ENCODE results near the gene AGO3. TPM values are rescaled to one million over a fixed set of nuclear protein-coding genes. Genes with fewer than 3 reads are reported as not detected.
"Not testable (repeated sequence)": the region's sequence is repeated elsewhere in the genome, so short reads cannot be mapped to it uniquely, and the experiment has no call there.

AGO3 gene
- total RNA-seq, 1 donor from 2014 or later: 31.1 TPM

DNA sequence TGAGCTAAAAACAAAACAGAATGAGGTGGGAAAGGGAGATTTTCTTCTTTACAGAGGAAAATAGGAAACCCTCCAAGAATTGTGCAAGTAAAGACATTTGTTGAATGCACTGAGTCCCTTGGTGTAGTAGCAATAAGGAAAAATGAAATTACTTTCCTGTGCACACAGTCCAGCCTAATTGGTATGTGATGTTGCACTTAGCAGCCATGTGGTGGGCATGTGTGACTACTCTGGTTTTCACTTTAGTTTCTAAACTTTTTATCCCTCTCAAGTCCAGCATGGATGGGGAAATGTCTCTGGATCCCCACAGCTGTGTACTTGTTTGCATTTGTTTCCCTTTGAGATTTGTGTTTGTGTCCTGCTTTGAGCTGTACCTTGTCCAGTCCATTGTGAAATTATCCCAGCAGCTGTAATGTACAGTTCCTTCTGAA, 7.1 kb upstream of the AGO3 start:
- intact Hi-C loops (cut with micrococcal nuclease): no loop called here

DNA sequence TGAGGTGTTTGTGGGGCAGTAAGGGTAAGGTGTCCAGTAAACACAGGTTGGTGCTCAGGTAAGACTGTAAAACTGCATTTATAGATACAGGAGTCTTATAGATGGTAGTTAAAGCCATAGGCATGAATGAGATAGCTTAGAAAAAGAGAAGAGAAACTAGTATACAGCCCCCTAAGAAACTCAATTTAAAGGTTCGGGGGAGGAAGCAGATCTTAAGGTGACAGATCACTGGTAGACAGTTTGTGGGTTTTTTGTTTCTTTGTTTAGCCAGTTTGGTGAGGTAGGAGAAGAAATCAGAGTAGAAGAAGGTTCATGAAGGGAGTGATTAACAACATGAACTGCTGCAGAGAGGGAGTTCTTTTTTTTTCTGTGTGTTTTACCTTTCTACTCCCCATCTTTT, 6.1 kb upstream of the AGO3 start:
- intact Hi-C loops (cut with micrococcal nuclease): no loop called here

DNA sequence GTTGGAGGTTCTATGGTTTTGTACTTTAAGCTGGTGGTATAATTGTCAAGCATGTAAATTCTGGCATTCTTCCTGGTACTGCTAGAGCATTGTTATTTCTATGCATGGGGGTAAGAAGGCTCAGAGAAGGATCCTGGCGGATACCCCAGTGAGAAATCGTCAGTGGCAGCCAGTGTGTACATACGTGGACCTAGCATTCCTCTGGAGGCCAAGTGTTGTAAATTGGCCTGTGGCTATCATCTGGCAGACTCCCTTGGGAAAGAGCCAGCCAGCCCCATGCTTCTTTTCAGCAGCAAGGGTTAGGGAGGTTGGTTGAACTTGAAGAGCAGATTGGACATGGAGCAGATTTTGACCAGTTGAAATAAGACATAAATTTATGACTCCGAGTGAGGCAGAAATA, 5.2 kb upstream of the AGO3 start:
- intact Hi-C loops (cut with micrococcal nuclease): no loop called here

DNA sequence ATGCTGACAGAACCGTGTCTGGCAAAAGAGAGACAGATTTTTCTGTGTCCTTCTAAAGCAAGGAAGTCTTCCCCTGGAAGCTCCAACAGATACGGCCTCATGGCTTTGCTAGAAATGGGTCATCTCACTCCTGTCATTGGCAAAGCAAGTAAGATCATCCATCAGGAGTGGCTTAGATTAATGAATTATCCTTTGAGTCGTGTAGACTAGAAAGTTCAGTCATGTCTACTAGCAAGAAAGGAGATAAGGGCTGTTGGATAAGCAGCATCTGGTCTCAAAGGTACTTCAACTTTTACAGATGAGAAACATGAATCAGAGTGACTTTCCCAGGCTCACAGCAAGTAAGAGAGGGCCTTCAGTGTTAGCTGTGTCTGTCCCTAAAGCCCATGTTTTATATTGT, 3.4 kb upstream of the AGO3 start:
- intact Hi-C loops (cut with micrococcal nuclease): no loop called here

DNA sequence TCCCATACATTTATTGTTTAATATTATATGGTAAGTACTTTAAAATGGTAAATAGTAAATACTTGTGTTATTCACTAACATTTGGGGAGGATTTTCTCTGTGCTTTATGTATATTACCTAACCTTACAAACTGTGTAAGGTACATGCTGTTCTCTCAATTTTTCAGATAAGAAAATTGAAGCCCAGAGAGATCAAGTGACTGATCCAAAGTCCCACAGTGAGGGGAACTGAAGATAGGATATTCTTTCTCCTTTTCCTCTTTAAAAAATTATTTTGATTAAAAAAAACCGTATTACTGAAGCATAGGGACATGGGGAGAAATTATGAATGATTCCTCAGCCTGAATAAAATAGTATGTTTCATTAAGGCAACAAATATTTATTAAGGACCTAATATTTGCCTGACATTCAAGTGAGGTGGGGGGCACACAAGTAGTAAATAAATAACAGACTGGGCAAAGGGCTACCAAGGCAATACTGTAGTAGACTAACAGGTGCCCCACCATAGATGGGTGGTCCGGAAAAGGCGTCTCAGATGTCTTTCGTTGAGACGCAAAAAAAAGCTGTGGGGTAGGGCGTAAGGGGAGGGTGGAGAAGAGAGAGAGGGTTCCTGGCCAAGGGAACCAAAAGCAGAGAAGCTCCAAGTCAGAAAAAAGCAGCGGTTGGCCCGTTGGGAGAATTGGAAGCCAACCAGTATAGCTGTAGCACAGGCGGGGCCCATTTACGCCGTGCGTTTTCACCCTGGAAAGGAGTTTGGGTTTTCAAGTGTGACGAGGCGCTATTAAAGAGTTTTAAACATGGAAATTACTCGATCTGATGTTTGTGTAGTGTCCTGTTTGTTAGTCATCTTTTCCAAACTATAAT, 944 bp upstream of the AGO3 start:
- intact Hi-C loops (cut with micrococcal nuclease): loop anchor here (1.0 to 5.0 kb wide), 9 partner anchors 43 to 457 kb away; partner anchors contain the start of genes ADPRS, AGO1, C1orf216 and KIAA0319L

DNA sequence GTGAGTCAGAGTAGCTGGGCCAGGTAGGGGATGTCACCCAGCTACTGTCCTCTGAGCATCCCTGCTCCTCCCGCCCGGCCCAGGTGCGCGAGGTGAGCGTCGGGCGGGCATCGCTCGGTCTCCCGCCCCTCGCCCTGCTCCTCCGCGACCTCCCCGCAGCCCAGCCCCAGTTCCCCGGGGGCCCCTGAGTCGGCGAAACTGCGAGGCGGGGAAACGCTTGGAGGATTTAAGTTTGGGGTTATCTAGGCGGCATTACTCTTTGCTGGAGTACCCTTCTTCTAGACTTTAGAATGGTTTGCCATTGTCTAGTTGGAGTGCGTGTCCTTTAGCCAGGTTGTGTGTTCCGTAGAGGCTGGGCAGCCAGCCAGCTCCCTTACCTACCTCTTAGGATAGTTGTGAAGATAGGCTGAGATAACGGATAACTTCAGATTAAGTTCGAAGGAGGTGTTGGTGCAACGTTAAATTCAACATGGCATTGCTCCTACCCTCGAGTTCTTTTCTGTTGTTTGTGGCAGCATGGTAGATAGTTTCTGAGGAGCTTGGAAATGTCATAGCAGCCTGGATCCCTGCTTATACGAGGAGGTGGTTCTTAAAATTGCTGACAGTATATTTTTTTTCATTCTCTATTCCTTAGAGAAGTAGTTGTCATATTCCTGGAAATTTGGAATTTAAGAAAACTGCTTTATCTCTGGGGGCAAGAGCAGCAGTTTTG, 697 bp downstream of the AGO3 start:
- intact Hi-C loops (cut with micrococcal nuclease): loop anchor here (1.0 to 5.0 kb wide), 8 partner anchors 11 to 455 kb away; partner anchors contain the start of genes C1orf216, KIAA0319L, NCDN and PSMB2

DNA sequence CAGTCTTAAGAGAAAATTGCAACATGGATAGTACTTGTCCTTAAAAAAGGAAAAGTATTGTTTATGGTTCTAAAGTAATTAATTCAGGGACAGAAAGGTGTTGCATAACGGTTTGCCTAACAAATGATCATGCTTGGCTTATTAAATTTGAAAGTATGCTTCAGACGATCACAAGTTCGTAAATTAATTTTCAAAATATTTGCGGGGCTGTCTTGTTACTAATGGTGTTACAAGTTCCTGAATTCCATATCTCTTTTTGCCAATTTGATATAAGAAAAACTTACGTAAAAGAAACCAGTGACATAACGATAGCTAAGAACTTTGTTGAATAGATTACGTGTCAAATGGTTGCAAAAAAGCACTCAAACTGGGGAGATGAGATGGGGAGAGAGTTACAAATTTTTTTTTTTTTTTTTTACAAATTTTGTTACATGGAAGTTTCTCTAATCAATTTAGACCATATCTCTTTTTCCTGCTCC, 1.3 kb downstream of the AGO3 start:
- intact Hi-C loops (cut with micrococcal nuclease): loop anchor here (5.0 kb wide), 1 partner anchor 425 kb away; no protein-coding TSS in a partner anchor

DNA sequence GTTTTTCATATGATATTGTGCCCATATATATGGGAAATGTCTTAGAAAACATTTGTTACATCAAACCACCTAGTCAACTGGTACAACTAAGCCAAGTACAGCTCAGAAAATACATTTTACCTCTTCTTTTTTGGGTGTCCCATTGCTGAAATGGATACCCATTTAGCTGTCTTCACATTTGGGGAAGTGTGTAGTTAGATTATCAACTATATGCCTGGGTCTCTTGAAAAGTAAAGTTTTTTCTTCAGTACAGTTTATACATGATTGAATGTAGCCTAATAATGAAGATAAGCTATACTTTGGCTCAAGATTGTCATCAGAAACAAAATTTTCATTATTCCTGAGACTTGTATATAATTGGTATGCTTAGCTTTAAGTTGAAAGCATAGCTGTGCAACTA, 2.0 kb downstream of the AGO3 start:
- intact Hi-C loops (cut with micrococcal nuclease): loop anchor here (5.0 kb wide), 1 partner anchor 426 kb away; no protein-coding TSS in a partner anchor

DNA sequence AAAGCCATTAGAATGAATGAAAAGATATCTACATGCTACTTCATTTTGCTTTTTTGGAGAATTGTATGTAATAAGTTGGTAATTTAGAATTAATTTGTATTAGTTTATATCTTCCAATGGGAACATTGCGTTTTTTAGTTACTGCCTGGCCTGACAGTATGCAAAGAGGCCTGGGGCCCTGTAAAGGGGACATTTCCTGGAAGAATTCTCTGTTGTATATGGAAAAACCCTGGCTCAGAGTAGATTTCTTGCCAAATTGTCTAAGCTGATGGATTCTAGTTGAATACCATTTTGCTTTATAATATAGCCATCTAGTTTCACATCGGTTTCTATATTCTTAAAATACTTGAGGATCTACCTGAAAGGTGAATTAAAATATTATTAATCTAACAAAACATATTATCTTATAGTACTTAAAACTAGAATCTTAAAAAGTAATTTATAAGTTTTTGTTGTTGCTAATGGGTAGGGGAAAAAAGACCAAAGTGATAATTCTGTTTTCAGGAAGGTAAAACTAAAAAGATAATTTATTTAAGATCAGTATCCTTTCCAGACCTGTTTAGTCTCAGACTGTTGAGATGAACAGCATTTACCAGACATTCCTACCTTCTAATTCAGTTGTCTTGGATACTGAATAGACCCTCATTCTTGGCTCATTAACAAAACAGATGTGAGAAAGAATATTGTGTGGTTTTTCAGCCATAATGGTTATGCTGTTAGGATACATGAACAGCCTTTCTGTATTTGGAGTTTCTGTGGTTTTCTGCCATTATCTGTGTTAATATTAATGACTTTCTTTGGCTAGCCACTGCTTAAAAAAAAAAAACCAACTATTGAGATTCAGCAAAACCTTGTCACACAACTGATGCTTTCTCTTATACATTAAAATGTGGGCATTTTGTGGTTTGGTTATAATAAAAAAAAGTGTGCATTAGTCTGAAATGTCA, 4.8 kb downstream of the AGO3 start:
- intact Hi-C loops (cut with micrococcal nuclease): no loop called here

DNA sequence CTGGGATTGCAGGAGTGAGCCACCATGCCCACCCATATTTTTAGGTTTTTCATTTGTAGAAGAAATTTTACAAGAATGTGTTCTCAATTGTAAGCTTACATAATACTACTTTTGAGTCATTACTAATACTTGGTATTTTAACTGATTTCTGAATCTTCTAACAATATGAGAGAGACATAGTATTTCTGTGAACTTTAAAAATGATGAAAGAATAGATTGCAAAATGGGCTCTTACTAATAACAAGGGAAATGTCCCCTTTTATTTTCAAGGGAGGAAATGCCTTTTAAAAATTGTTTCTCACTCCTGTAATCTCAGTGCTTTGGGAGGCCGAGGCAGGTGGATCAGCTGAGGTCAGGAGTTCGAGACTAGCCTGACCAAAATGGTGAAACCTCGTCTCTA, 5.9 kb downstream of the AGO3 start:
- intact Hi-C loops (cut with micrococcal nuclease): no loop called here

DNA sequence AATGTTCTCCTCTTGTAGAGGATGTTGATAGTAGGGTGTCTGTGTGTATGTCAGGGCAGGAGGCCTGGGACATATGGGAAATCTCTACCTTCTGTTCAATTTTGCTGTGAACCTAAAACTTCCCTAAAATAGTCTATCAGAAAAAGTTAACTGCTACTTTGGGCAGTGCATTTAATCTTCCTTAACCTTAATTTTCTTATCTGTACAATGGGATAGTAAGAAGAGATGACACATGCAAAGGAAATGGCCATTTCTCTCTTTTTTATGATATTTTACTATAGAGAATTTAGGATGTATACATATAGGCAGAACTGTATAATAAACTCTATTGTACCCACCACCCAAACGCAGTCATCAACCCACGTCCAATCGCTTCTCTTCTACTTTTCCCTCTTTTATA, 8.6 kb downstream of the AGO3 start:
- intact Hi-C loops (cut with micrococcal nuclease): no loop called here

DNA sequence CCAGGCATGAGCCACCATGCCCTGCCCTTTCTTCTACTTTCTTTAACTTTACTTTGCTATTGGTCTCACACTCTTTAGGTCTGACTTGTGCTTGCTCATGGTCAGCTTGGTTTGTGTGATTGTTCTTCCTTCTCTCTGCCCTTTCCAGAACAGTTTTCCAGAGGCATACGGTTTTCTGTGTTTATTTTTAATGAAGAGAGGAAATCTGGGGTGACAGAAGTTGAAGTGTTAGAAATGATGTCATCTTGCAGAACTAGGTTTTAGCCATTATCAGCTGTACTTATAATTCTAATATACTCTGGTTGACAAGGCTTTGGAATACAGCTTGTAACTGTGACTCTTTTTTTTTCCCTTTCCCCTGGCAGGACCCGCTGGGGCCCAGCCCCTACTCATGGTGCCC, 14.4 kb downstream of the AGO3 start:
- intact Hi-C loops (cut with micrococcal nuclease): no loop called here

DNA sequence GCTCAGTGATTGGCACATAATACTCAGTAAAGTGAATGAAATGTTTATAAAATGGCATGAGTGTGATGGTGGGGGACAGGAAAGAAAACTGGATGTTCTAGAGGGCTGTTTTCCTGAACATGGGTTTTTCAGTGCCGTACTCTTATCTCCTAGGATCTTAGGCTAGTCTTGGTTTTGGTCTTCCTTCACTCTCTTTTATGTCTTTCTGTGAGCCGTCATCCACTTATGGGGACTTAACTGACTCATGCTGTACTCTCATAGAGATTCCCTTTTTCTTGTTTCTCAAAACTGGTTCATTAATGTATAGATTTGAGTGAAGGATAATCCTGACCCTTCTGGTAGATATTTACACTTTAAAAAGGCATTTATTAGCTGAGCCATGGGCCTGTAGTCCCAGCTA, 16.6 kb downstream of the AGO3 start:
- intact Hi-C loops (cut with micrococcal nuclease): no loop called here

DNA sequence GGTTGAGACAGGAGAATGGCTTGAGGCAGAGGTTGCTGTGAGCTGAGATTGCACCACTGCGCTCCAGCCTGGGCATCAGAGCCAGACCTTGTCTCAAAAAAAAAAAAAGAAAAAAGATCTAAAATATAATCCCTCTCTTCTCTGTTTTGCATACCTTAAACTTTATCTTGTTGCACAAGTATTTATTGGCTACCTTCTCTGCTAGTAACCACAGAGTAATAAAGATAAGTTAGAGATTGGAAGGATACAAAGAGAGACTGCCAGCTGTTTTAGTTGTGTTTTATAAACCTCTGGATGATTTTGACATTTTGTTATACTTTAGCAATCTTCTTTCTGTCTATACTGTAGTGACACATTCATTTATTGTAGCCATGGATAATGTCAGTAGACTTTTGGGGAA, 27.7 kb downstream of the AGO3 start:
- intact Hi-C loops (cut with micrococcal nuclease): no loop called here

DNA sequence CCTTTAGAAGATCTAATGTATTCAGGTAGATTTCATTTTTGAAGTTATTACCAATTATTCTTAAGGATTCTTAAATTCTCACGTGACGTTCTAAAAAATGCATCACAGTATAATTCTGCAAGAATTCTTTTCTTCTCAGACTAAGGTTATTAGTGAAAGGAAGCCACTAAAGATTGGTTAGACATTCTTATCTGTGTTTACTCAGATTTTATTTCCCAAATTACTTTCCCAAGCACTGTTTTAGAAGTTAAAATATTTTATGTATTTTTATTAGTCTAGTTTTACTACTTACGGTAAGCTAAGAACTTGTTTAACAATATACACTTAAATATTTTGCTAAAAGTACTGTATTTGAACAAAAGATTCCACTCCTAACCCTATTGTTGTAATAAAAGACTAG, 28.4 kb downstream of the AGO3 start:
- intact Hi-C loops (cut with micrococcal nuclease): no loop called here

DNA sequence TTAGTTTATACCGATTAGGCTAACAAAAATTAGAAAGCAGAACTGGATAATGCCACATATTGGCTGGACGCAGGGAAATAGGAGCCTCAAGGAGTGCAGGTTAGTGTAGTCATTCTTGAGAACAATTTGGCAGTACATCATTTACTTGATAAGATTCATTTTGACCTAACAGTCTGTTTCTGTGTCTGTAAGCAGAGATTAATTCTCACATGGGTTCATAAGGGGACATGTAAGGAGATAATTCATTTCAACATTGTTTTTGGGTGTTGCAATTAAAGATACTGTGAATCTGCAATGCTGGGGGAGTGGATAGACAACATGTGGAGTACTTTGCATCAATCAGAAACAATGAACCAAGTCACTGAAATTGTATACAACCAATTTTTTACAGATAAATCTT, 32.0 kb downstream of the AGO3 start:
- intact Hi-C loops (cut with micrococcal nuclease): no loop called here

DNA sequence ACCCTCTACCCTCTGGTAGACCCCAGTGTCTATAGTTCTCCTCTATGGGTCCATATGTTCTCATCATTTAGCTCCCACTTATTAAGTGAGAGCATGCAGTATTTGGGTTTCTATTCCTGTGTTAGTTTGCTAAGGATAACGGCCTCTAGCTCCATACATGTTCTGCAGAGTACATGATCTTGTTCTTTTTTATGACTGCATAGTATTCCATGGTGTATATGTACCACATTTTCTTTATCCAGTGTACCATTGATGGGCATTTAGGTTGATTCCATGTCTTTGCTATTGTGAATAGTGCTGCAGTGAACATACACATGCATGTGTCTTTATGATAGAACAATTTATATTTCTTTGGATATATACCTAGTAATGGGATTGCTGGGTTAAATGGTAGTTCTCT, 33.4 kb downstream of the AGO3 start:
- intact Hi-C loops (cut with micrococcal nuclease): not testable (repeated sequence)

DNA sequence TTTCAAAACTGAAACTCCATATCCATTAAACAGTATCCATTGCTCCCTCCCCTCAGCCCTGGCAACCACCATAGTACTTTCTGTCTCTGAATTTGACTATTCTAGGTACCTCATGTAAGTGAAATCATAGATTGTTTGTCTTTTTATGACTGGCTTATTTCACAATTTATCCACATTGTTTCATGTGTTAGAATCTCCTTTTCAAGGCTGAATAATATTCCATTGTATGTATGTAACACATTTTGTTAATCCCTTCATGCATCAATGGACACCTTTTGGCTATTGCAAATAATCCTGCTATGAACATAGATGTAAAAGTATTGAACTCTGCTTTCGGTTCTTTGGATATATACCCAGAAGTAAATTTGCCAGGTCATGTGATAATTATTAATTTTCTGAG, 37.5 kb downstream of the AGO3 start:
- intact Hi-C loops (cut with micrococcal nuclease): no loop called here

DNA sequence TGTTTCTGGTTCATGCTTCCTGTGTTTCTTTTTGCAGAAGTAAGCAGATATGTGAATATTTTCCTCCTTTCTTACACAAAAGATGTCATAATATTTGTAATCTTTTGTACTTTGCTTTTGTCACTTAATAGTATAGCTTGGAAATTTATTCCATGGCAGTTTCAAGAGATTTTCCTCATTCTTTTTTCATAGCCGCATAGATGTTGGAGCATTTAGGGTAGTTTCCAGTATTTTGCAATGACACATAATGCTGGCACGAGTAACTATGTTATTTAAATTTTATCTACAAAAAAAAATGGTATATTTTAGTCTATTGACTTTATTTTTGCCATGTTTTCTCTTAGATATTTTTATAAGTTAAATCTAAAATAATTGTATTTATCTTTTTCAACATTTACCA, 40.7 kb downstream of the AGO3 start:
- intact Hi-C loops (cut with micrococcal nuclease): no loop called here

DNA sequence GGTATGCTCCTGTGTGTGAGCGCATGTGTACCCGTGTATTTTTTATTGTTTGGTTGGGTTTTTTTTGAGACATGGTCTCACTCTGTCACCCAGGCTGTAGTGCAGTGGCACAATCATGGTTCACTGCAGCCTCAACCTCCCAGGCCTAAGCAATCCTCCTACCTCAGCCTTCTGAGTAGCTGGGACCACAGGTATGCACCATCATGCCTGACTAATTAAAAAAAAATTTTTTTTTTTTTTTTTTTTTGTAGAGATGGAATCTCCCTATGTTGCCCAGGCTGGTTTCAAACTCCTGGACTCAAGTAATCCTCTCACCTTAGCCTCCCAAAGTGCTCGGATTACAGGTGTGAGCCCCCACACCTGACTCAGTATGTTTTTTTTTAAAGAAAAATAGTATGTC, 41.7 kb downstream of the AGO3 start:
- intact Hi-C loops (cut with micrococcal nuclease): not testable (repeated sequence)

DNA sequence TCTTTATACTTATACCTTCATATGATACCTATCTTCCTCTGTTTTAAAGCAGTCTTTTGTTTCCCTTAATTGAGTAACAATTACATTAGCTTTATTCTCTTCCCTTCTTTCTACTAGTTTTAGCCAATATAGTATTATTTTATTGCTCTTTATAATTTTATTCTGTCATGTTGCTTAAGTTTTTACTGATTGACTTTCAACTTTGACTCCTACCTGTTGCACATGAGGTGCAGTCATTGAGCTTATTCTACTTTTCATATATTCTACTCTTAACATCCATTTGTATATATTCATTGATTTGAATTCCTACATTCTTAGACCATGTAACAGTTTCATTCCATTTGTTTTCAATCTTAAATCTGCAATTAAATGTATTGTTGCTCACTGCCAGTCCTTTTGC, 49.2 kb downstream of the AGO3 start:
- intact Hi-C loops (cut with micrococcal nuclease): no loop called here

Measured in T-helper 1 cell treated with Interleukin-12 subunit alpha and Interleukin-12 subunit beta and Interleukin-4 antibody, amounts not matched to agents 30 ng/mL and 1 ng/mL, for 36 hours (primary cell).